Gastrocnemius medialis (tissue), 4 donors: ENCODE data around the gene SLC2A1.

Source experiments
- CTCF ChIP-seq, 5 experiments: fragments of 450-650 bp in 3 of 5; fragments of 200-600 bp in 2 of 5; sonication (generic) in 2 of 5; IDR thresholded peaks in 4 of 5; conservative IDR thresholded peaks in 1 of 5; 1 replicate in 4 of 5; 2 replicates in 1 of 5; pipeline ENCODE4 v1.5.1; 2016 to 2019; ENCODE audit warnings: antibody characterized with exemption in 5 of 5, mild to moderate bottlenecking in 3 of 5, moderate library complexity in 3 of 5
- POLR2A ChIP-seq, 2 donors: fragments of 450-650 bp; IDR thresholded peaks; one replicate each; pipeline ENCODE4 v1.6.1; 2017; ENCODE audit warnings: antibody characterized with exemption in 2 of 2, mild to moderate bottlenecking in 2 of 2, moderate library complexity in 2 of 2

- TF ChIP-seq CTCF (IDR thresholded peaks at IDR 0.05 in 4 of 5, conservative IDR thresholded peaks at IDR 0.05 in 1 of 5) (no peak), POLR2A (IDR thresholded peaks at IDR 0.05) (no peak)
These were observed 32.2 kb upstream of the SLC2A1 start for GRCh38 chr1:42990757-42991346.
